NT2/D1 (cell line): Measurements from ENCODE around the gene ARHGAP35.
A peak's percentile ranks its signal among the peaks of the same experiment; 100 is the strongest.

Source experiments
- DNase-seq: peaks from one replicate; pipeline ENCODE4 v3.0.0-alpha.2; 2011; ENCODE audit warnings: low read depth, low spot score
- H3K27me3 ChIP-seq: 2 replicates; pipeline ENCODE4 v1.6.0; 2011; ENCODE audit warnings: mild to moderate bottlenecking; ENCODE audit not compliant: insufficient read length, insufficient read depth
- H3K36me3 ChIP-seq: 2 replicates; pipeline ENCODE4 v1.6.1; 2011; ENCODE audit warnings: mild to moderate bottlenecking, low read length, mixed read lengths; ENCODE audit not compliant: insufficient read depth, insufficient read length
- H3K4me1 ChIP-seq: 2 replicates; pipeline ENCODE4 v1.5.1; 2011; ENCODE audit not compliant: insufficient read depth, insufficient read length
- H3K4me3 ChIP-seq: 2 replicates; pipeline ENCODE4 v1.5.1; 2011; ENCODE audit warnings: low read depth; ENCODE audit not compliant: insufficient read length
- H3K9ac ChIP-seq: 2 replicates; pipeline ENCODE4 v1.6.0; 2011; ENCODE audit warnings: low read depth; ENCODE audit not compliant: insufficient read length
- H3K9me3 ChIP-seq: 2 replicates; pipeline ENCODE4 v1.5.1; 2011; ENCODE audit warnings: mild to moderate bottlenecking, low read length; ENCODE audit not compliant: insufficient read depth
- SUZ12 ChIP-seq: IDR thresholded peaks from 2 replicates; pipeline ENCODE4 v1.6.1; 2011; ENCODE audit not compliant: insufficient read length, insufficient read depth; ENCODE audit errors: extremely low read depth
- YY1 ChIP-seq: IDR thresholded peaks from 2 replicates; pipeline ENCODE4 v1.6.1; 2011; ENCODE audit not compliant: insufficient read length, insufficient read depth
- ZNF274 ChIP-seq: IDR thresholded peaks from 2 replicates; pipeline ENCODE4 v1.6.1; 2011; ENCODE audit warnings: mild to moderate bottlenecking, low read depth, low read length

Gene ARHGAP35

DNA sequence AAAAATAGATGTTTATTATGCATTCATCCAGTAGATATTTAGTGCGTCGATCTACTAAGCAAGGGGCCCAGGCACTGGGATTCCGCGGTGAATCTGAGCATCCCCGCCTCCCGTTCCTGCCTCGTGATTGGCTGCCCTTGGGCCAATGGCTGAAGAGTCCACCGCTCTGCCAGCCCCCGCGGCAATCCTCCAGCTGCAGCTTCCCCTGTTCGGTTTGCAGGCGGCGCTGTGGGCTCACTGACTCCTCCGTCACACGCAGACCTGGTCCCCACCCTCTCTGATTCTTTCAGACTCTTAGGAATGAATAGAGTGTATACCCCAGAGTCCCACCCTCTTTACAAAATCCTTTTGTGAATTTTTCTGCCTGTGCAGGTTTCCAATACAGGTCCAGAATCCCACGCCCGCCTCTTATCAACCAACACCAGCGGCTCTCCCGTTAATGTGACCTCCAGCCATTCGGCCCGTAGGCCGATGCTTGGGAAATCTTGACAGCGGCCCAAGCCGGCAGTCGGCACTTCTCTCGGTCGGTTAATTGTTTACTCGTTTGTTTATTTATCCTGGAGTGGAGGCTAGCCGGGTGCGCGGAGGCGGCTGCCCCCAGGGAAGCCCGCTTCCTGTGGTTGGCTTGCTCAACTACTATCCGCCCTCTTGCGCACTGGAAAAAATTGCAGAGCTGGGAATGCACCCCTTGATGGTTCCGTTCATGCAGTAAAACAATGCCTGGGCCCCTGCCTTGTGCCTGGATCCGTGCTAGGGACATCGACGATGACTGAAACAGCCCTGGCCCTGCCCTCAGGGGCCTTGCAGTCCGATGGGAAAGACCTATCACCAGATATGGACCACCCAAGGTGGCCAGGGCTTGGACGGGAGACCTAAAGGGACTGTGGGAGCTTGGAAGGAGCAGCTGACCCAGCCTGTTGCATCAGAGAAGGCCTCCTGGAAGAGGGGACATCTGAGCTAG is 4.5 kb upstream of the ARHGAP35 start:
- H3K4me3 ChIP-seq, result no peak overlapping the region
- TF ChIP-seq YY1 (no peak), SUZ12 (no peak), ZNF274 (no peak)
- peak; percentile 78 for DNase-seq
- no peaks in the 10 kb centered on the region for H3K36me3 ChIP-seq
- peak overlapping the region; percentile 42 for H3K9ac ChIP-seq
- H3K4me1 ChIP-seq, result peaks cover 4% of the 10 kb centered on the region
- no peaks in the 10 kb centered on the region for H3K9me3 ChIP-seq
- H3K27me3 ChIP-seq, result no peaks in the 10 kb centered on the region

DNA sequence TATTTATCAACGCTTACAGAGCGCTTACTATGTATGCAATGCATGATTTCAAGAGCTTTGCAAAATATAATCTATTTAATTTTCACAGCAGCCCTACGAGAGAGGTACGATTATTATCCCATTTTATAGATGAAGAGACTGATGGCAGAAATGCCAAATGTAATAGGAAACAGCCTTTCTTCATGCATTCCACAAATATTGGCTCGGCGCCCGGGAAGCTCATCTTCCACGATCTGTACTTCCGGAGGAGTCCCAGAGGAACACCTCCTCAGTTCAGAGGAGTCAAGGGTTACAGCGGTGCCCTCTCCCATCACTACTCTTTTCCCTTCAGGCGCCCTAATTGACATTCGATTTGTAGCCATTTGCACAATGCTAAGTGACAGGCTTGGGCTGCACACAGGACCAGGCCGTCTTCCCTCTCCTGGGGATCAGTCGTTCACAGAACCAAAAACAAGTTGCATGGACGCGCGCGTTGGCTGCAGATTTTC is 1.1 kb upstream of the ARHGAP35 start:
- Histone ChIP-seq H3K36me3 (no peaks in the 10 kb centered on the region), H3K9me3 (no peaks in the 10 kb centered on the region), H3K4me3 (peak overlapping the region; percentile 88), H3K9ac (peak overlapping the region; percentile 59), H3K27me3 (no peaks in the 10 kb centered on the region), H3K4me1 (peaks cover 4% of the 10 kb centered on the region)
- DNase-seq, result no peak
- TF ChIP-seq YY1 (no peak), SUZ12 (no peak), ZNF274 (no peak)

DNA sequence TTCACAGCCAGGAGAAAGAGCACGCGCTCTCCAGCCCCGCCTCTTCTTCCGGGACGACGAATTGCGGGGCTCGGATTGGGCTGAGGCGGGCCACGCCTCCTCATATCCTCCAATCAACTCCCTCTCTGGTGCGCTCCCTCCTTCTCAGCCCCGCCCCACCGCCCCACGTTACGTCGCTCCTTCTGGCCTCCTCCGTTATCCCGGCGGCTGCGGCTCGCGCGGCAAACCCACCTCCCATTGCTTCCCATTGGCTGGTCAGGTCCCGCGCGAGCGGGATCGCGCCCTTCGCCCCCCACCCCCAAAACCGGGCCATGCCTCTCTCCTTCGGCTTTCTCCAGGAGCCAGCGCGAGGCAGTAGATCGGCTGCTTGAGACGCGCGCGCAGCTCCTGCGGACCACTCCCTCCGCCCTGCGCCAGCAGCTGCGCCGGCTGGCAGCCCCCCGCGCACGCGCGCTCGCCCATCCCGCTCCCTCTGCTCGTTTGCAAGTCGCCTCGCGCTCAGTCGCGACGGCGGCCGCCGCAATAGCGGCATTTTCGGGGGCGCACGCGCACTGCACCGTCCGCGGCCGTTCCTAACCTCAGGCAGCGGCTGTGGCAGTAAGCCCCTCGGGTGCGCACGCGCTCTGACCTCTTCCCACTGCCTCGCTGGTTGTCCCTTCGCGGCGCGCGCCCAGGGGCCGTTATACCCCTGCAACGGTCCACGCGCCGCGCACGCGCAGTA is 512 bp upstream of the ARHGAP35 start:
- Histone ChIP-seq H3K27me3 (no peaks in the 10 kb centered on the region), H3K9ac (peak overlapping the region; percentile 98), H3K4me1 (peaks cover 4% of the 10 kb centered on the region), H3K9me3 (no peaks in the 10 kb centered on the region), H3K4me3 (peak overlapping the region; percentile 88), H3K36me3 (peaks cover under 1% of the 10 kb centered on the region)
- TF ChIP-seq SUZ12, result no peak
- no peak for TF ChIP-seq YY1
- no peak for TF ChIP-seq ZNF274
- peak; percentile 91 for DNase-seq

DNA sequence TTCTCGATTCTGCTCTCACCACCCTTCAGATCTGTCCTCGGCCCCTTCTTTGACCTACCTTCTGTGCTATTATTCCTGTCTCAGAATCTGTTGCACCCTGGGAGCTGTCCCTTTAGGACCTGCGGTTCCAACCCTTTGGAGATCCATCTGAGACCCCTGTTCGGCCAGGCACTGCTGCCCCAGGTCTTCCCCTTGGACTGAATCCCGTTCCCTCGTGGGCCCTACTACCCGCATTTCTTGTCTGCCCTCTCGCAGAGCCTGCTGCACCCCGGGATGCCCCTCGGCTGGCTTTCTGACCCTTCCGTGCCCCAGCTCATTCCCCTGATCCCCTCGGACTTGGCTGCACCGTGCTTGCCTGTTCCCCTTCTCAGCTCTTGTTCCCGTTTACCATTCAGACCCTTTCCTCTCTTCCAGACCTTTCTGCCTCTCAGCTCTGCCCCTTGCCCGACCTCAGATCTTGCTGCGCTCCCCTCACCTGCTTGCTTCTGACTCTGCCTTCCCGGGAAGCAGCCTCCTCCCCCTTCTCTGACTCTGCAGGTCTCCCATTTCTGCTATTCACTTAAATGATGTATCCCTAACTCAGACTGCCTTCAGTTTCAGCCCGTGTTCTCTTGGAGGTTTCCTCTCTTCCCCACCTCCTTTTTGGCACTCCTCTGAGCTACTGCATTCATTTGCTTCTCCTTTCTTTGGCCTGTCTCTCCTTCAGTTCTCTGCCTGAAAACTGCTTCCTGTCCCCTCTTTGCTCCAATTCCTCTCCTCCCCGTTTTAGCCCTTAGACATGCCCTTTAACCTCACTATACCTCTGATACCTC is 1.1 kb downstream of the ARHGAP35 start:
- Histone ChIP-seq H3K4me3 (peak overlapping the region; percentile 62), H3K36me3 (peaks cover 7% of the 10 kb centered on the region), H3K27me3 (no peaks in the 10 kb centered on the region), H3K9ac (peak overlapping the region; percentile 89), H3K4me1 (no peaks in the 10 kb centered on the region), H3K9me3 (no peaks in the 10 kb centered on the region)
- DNase-seq, result no peak
- TF ChIP-seq SUZ12, result no peak
- no peak for TF ChIP-seq ZNF274

DNA sequence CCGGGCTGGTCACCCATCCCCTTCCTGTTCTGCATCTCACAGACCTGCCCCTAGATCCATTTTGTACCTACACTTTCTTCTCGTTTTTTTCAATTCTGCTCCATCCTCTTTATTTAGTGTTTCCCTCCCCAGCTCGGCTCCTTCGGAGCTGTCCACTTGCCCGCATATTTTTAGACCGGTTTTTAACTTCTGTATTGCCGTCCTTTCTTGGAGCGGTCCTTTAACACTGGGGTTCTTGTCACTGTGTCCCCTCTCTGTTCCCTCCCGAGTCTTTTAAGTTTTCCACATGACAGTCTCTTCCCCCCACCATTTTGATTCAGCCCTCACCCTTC is 1.7 kb downstream of the ARHGAP35 start:
- TF ChIP-seq SUZ12, result no peak
- TF ChIP-seq ZNF274, result no peak
- no peak for TF ChIP-seq YY1
- H3K36me3 ChIP-seq, result peaks cover 7% of the 10 kb centered on the region
- DNase-seq, result no peak
- peak overlapping the region; percentile 89 for H3K9ac ChIP-seq
- H3K27me3 ChIP-seq, result no peaks in the 10 kb centered on the region
- no peaks in the 10 kb centered on the region for H3K9me3 ChIP-seq
- H3K4me1 ChIP-seq, result no peaks in the 10 kb centered on the region
- H3K4me3 ChIP-seq, result peak overlapping the region; percentile 62

DNA sequence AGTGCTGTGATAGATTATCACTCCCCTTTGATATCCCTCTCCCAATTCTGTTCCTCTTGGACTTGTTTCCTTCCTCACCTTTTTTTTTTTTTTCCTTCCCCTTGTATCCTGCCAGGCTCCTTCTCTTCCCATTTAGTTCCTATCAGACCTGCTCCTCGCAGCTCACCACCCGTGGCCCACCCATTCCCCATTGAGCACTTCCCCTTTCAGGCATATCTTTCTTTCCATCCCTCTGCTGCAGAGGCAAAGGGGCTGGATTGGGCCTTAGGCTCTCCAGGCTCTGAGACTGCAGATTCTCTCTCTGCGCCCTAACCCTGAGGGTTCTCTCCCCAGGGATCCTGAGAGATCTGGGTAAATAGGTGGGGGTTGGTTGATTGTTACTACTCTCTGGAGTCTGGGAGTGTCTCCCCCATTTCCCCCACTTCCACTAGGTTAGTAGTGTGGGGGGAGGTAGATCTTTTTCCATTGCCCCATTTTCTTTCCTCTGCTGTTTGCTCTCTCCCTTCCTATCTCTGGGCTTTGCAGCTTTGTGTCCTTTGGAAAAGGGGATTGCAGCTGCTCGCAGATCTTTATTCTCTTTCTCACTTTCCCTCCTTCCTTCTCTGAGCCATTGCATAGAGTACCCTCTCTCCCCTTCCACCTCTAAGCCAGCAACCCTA is 2.3 kb downstream of the ARHGAP35 start:
- Histone ChIP-seq H3K4me1 (no peaks in the 10 kb centered on the region), H3K9me3 (no peaks in the 10 kb centered on the region), H3K9ac (peak overlapping the region; percentile 89), H3K27me3 (no peaks in the 10 kb centered on the region), H3K36me3 (peaks cover 7% of the 10 kb centered on the region), H3K4me3 (peak overlapping the region; percentile 62)
- TF ChIP-seq ZNF274 (no peak), SUZ12 (no peak), YY1 (no peak)
- no peak for DNase-seq
